Measurements from ENCODE around the gene P2RY6. TPM values are rescaled to one million over a fixed set of nuclear protein-coding genes. Genes with fewer than 3 reads are reported as not detected.

P2RY6 gene
- total and polyA plus RNA-seq, 2 of the 4 experiments (the other 2 are of a cell fraction) = 0.44 TPM; not detected in 1

GRCh38 chr11:73237471-73238290, 34.5 kb upstream of the P2RY6 start:
- H2AFZ ChIP-seq (replicated peaks; ENCODE audit: low read length, poor library complexity) = peak overlapping the region; percentile 53
- peaks cover 19% of the 10 kb centered on the region for H3K4me1 ChIP-seq (ENCODE audit: control insufficient read depth, insufficient read depth, low read length)
- H4K5ac ChIP-seq (ENCODE audit: low read depth, low read length) = 0 out of 2 replicates have a peak overlapping the region, but pooled peaks have one; percentile 19
- no peaks in the 10 kb centered on the region for H3K36me3 ChIP-seq (ENCODE audit: control insufficient read depth, insufficient read depth, low read length)
- H3K4me2 ChIP-seq (ENCODE audit: low read depth, low read length) = no peak overlapping the region
- 0 out of 2 replicates have a peak overlapping the region, but pooled peaks have one; percentile 37 for H3K14ac ChIP-seq (replicated peaks; ENCODE audit: low read depth, low read length)
- no peak overlapping the region for H3K4me3 ChIP-seq (ENCODE audit: insufficient read depth, low read depth, low read length)
- H2BK5ac ChIP-seq (ENCODE audit: low read depth, low read length, poor library complexity, severe bottlenecking) = no peak overlapping the region
- H4K8ac ChIP-seq (ENCODE audit: low read depth in 2 of 2, low read length in 2 of 2) = peak overlapping the region in 1 of 2 experiments; percentile 49; a peak in 1 of 4 replicates
- 0 out of 2 replicates have a peak overlapping the region, but pooled peaks have one; percentile 46 for H3K23ac ChIP-seq (ENCODE audit: low read depth, low read length)
- H3K27me3 ChIP-seq (ENCODE audit: control insufficient read depth, insufficient read depth, low read length) = no peaks in the 10 kb centered on the region
- peak overlapping the region; percentile 59; the same call in 1 of the 2 replicates for H2AK5ac ChIP-seq (ENCODE audit: low read depth, low read length)
- ATAC-seq (ENCODE audit: low read depth) = no peak
- no peaks in the 10 kb centered on the region for H4K20me1 ChIP-seq (ENCODE audit: insufficient read depth, low read length)
- 79% methylated on average over 3 of the region's 10 CpGs; no CpG with 5 or more reads in 1 of the 2 experiments for WGBS, 2 experiments (ENCODE audit: extremely low coverage in 2 of 2, insufficient read length in 1 of 2)
- dilution Hi-C loops (cut with HindIII; ENCODE audit: low sequenced_read_pairs, unreplicated experiment) = no loop called here
- ChIA-PET CTCF (interaction anchor here (1.0 to 1.5 kb wide), 4 partner anchors 10 to 70 kb away, joined by 3 to 6 read pairs (median 4); no protein-coding TSS in a partner anchor), POLR2A (ENCODE audit: unreplicated experiment) (no interaction called here)
- H3K9me1 ChIP-seq (ENCODE audit: insufficient read depth, low read length) = peaks cover 11% of the 10 kb centered on the region
- H2BK15ac ChIP-seq (ENCODE audit: low read depth, low read length) = no peak overlapping the region
- no peak overlapping the region; the same call in 1 of the 2 replicates for H4K91ac ChIP-seq (ENCODE audit: insufficient read depth, low read depth, low read length)
- in situ Hi-C loops (cut with MboI; ENCODE audit: low sequenced_read_pairs) = no loop called here
- no peak overlapping the region for H3K56ac ChIP-seq (ENCODE audit: extremely low read depth, insufficient read depth, low read length)
- no peaks in the 10 kb centered on the region for H3K79me1 ChIP-seq (ENCODE audit: low read depth in 1 of 2, low read length in 2 of 2)
- no TSS peak for BruUV-seq (replicated peaks)
- intact Hi-C loops (cut with micrococcal nuclease) = no loop called here
- DNase-seq = peak; percentile 52
- no peak overlapping the region for H3K9ac ChIP-seq (ENCODE audit: low read depth, low read length)
- H3K18ac ChIP-seq (ENCODE audit: low read depth, low read length) = no peak overlapping the region
- no peak overlapping the region; the same call in 1 of the 2 replicates for H2BK20ac ChIP-seq (ENCODE audit: low read depth, low read length)
- peak overlapping the region; percentile 56; the same call in 1 of the 2 replicates for H3K4ac ChIP-seq (ENCODE audit: low read depth, low read length)
- H3K27ac ChIP-seq (ENCODE audit: insufficient read depth, low read length) = no peak overlapping the region
- peak; percentile 48; the same call in 1 of the 2 replicates for TF ChIP-seq USF2 (IDR thresholded peaks at IDR 0.05; ENCODE audit: low read depth, low read length)
- TF ChIP-seq MAFK (IDR thresholded peaks at IDR 0.05; ENCODE audit: low read depth, low read length) = no peak
- no peak for TF ChIP-seq CEBPB (IDR thresholded peaks at IDR 0.05; ENCODE audit: low read depth, low read length)
- TF ChIP-seq RCOR1 (IDR thresholded peaks at IDR 0.05; ENCODE audit: insufficient replicate concordance, low read length) = no peak
- TF ChIP-seq BHLHE40 (IDR thresholded peaks at IDR 0.05; ENCODE audit: low read depth, low read length) = peak; percentile 91
- no peak for TF ChIP-seq MXI1 (IDR thresholded peaks at IDR 0.05; ENCODE audit: borderline replicate concordance, low read depth, low read length)
- peak; percentile 27; the same call in 1 of the 2 replicates for TF ChIP-seq FOS (IDR thresholded peaks at IDR 0.05; ENCODE audit: low read depth, low read length)
- H2BK120ac ChIP-seq (ENCODE audit: low read depth, low read length) = peak overlapping the region; percentile 27
- peak overlapping the region; percentile 61 for H2AK9ac ChIP-seq (replicated peaks; ENCODE audit: low read depth, low read length, poor library complexity)
- H3K9me3 ChIP-seq (ENCODE audit: control insufficient read depth, insufficient read depth, low read length) = no peaks in the 10 kb centered on the region

Measured in IMR-90 (cell line).